ENCODE measurements around the gene CADM2. TPM values are rescaled to one million over a fixed set of nuclear protein-coding genes. Genes with fewer than 3 reads are reported as not detected.

The CADM2 gene
- total RNA-seq, 1 experiment from 2014 or later: not detected

GRCh38 chr3:85721409-85722145 is 762.8 kb downstream of the CADM2 start (continued):
- TF ChIP-seq, protein P1, sequence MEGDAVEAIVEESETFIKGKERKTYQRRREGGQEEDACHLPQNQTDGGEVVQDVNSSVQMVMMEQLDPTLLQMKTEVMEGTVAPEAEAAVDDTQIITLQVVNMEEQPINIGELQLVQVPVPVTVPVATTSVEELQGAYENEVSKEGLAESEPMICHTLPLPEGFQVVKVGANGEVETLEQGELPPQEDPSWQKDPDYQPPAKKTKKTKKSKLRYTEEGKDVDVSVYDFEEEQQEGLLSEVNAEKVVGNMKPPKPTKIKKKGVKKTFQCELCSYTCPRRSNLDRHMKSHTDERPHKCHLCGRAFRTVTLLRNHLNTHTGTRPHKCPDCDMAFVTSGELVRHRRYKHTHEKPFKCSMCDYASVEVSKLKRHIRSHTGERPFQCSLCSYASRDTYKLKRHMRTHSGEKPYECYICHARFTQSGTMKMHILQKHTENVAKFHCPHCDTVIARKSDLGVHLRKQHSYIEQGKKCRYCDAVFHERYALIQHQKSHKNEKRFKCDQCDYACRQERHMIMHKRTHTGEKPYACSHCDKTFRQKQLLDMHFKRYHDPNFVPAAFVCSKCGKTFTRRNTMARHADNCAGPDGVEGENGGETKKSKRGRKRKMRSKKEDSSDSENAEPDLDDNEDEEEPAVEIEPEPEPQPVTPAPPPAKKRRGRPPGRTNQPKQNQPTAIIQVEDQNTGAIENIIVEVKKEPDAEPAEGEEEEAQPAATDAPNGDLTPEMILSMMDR (IDR thresholded peaks at IDR 0.05 in 2 of 3, conservative IDR thresholded peaks at IDR 0.05 in 1 of 3; ENCODE audit: borderline replicate concordance in 1 of 3, insufficient read depth in 1 of 3, low read depth in 2 of 3, low read length in 2 of 3): no peak
- TF ChIP-seq TCF7L2 (IDR thresholded peaks at IDR 0.05; ENCODE audit: borderline replicate concordance, extremely low read depth, insufficient read depth, insufficient read length) (no peak), EZH2phosphoT487 (IDR thresholded peaks at IDR 0.05; ENCODE audit: borderline replicate concordance) (no peak), ELF1 (IDR thresholded peaks at IDR 0.05; ENCODE audit: borderline replicate concordance, low read depth) (no peak), RAD21 (IDR thresholded peaks at IDR 0.05; ENCODE audit: low read depth) (no peak), ZFX (IDR thresholded peaks at IDR 0.05) (no peak)

DNA sequence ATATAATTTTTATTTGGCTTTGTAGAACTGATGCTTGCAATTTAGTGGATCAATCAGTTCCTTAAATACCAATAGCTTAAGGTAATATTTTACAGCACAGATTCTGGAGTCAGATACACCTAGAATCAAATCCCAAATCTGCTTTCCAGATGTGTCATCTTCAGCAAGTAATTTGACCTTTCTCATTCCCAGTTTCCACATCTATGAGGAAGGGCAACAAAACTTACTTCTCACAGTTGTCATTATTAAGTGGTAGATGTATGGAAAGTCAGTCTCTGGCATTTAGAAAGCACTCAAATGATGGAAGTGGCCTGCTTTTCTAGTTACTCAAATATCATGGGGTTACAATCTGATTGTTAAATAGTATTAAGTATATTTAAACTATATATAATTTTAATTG is 767.0 kb downstream of the CADM2 start:
- ChIA-PET POLR2A (no interaction called here), RAD21 (ENCODE audit: low non-redundant PET in 1 of 2, low total read pairs in 2 of 2, uncharacterized antibody in 2 of 2, unreplicated experiment in 2 of 2) (no interaction called here)
- TF ChIP-seq POLR2A (IDR thresholded peaks at IDR 0.05; ENCODE audit: borderline replicate concordance, extremely low read depth, insufficient read depth, insufficient read length) (no peak), YY1 (IDR thresholded peaks at IDR 0.05; ENCODE audit: extremely low read depth, insufficient replicate concordance, low read depth, low read length) (no peak), POLR2AphosphoS5 (IDR thresholded peaks at IDR 0.05; ENCODE audit: low read depth, low read length) (no peak), CEBPB (IDR thresholded peaks at IDR 0.05; ENCODE audit: low read depth) (no peak), EGR1 (IDR thresholded peaks at IDR 0.05; ENCODE audit: low read depth) (no peak), SIN3A (IDR thresholded peaks at IDR 0.05; ENCODE audit: low read depth) (no peak)
- TF ChIP-seq, protein P2, sequence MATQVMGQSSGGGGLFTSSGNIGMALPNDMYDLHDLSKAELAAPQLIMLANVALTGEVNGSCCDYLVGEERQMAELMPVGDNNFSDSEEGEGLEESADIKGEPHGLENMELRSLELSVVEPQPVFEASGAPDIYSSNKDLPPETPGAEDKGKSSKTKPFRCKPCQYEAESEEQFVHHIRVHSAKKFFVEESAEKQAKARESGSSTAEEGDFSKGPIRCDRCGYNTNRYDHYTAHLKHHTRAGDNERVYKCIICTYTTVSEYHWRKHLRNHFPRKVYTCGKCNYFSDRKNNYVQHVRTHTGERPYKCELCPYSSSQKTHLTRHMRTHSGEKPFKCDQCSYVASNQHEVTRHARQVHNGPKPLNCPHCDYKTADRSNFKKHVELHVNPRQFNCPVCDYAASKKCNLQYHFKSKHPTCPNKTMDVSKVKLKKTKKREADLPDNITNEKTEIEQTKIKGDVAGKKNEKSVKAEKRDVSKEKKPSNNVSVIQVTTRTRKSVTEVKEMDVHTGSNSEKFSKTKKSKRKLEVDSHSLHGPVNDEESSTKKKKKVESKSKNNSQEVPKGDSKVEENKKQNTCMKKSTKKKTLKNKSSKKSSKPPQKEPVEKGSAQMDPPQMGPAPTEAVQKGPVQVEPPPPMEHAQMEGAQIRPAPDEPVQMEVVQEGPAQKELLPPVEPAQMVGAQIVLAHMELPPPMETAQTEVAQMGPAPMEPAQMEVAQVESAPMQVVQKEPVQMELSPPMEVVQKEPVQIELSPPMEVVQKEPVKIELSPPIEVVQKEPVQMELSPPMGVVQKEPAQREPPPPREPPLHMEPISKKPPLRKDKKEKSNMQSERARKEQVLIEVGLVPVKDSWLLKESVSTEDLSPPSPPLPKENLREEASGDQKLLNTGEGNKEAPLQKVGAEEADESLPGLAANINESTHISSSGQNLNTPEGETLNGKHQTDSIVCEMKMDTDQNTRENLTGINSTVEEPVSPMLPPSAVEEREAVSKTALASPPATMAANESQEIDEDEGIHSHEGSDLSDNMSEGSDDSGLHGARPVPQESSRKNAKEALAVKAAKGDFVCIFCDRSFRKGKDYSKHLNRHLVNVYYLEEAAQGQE (IDR thresholded peaks at IDR 0.05; ENCODE audit: low read depth): no peak
- TF ChIP-seq, protein P1 (IDR thresholded peaks at IDR 0.05 in 2 of 3, conservative IDR thresholded peaks at IDR 0.05 in 1 of 3; ENCODE audit: borderline replicate concordance in 1 of 3, insufficient read depth in 1 of 3, low read depth in 2 of 3, low read length in 2 of 3): no peak

More for the DNA sequence above, 767.0 kb downstream of the CADM2 start:
- Histone ChIP-seq H2AFZ (ENCODE audit: low read depth, low read length, poor library complexity, severe bottlenecking) (no peak overlapping the region), H3K4me1 (ENCODE audit: control insufficient read depth in 1 of 2, insufficient read depth in 2 of 2, low read length in 2 of 2) (no peaks in the 10 kb centered on the region), H3K9ac (ENCODE audit: low read length) (no peak overlapping the region), H3K9me2 (ENCODE audit: insufficient read depth) (no peaks in the 10 kb centered on the region), H3K36me3 (ENCODE audit: control insufficient read depth in 1 of 2, insufficient read depth in 2 of 2, low read length in 2 of 2) (no peaks in the 10 kb centered on the region), H3K4me2 (ENCODE audit: low read length) (no peak overlapping the region), H3K27me3 (ENCODE audit: insufficient read depth, low read length) (no peaks in the 10 kb centered on the region), H4K20me1 (ENCODE audit: insufficient read depth) (no peaks in the 10 kb centered on the region), H3K27ac (ENCODE audit: low read depth, low read length) (no peak overlapping the region), H3K79me2 (ENCODE audit: insufficient read depth, low read length) (no peaks in the 10 kb centered on the region), H3K9me3 (ENCODE audit: control insufficient read depth in 1 of 2, insufficient read depth in 1 of 2, low read depth in 1 of 2, low read length in 2 of 2) (peaks cover 15 to 26% of the 10 kb centered on the region in 2 experiments; a peak in 2 of 4 replicates), H3K4me3 (replicated peaks in 1 of 2; ENCODE audit: low read depth in 1 of 2, low read length in 2 of 2) (no peak overlapping the region)
- no peak for ATAC-seq
- no TSS peak for BruUV-seq (replicated peaks)
- intact Hi-C loops (cut with micrococcal nuclease): no loop called here
- no peak for DNase-seq (ENCODE audit: low read depth, low spot score)
- CTCF ChIA-PET: no interaction called here
